GM19328 (cell line): ENCODE results near the gene BTRC.
"Not testable (repeated sequence)": the region's sequence is repeated elsewhere in the genome, so short reads cannot be mapped to it uniquely, and the experiment has no call there.

Experiments
- ATAC-seq: cut with Tn5 transposase; IDR thresholded peaks from one replicate; pipeline ENCODE4 v1.9.1; 2021; ENCODE audit warnings: mild to moderate bottlenecking, moderate library complexity; ENCODE audit not compliant: unreplicated experiment

Gene BTRC

DNA sequence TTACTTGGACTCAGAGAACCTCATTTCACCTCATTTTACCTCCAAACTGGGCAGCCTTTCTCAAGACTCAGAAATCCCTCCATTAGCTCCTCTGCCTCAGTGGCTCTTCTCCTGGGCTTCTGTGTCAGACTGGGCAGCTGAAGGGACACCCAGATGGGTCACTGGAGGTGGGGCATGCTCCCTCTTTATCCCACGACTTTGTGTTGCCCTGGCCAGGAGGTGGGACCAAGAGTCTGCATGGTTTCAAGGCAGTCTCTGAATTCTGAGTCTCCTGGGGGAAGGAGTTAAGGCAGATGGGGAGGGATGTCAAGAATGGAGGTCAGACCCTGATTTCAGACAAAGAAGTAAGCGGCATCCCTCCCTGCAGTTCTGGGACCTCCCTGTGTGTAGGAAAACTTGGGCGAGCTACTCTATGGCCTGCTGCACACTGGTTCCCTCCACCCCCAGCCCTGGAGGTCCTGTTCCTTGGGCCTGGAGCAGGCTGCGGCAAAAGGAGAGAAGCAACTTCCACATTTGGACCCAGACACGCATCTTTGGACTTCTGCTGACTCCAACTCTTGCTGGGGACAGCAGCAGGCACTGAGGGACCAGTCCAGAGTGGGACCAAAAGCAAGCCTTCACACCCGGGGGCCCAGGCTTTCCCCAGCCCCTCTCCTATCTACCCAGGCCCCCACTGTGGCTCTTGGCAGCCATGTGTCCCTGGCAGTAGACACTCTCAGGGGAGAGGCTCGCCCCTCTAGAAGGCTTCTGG is 223.3 kb downstream of the BTRC start:
- ATAC-seq, result no peak

DNA sequence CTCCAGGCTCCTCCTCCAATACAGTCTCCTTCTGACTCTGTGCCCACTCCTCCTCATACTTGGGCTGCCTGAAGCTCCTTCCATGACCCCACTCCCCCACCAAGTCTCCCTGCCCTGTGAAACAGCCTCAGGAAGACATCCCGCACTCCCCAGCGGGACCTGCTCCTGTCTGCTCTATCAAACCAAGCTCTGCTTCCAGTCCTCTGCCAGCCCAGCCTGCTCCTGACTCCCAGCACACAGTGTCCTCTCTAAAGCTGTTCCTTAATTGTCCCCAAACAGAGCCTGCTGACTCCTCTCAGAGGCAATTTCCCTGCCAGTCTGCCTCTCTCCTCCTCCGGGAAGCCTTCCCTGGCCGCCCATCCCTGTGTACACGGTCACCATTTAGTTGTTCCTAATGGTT is 224.2 kb downstream of the BTRC start:
- no peak for ATAC-seq

DNA sequence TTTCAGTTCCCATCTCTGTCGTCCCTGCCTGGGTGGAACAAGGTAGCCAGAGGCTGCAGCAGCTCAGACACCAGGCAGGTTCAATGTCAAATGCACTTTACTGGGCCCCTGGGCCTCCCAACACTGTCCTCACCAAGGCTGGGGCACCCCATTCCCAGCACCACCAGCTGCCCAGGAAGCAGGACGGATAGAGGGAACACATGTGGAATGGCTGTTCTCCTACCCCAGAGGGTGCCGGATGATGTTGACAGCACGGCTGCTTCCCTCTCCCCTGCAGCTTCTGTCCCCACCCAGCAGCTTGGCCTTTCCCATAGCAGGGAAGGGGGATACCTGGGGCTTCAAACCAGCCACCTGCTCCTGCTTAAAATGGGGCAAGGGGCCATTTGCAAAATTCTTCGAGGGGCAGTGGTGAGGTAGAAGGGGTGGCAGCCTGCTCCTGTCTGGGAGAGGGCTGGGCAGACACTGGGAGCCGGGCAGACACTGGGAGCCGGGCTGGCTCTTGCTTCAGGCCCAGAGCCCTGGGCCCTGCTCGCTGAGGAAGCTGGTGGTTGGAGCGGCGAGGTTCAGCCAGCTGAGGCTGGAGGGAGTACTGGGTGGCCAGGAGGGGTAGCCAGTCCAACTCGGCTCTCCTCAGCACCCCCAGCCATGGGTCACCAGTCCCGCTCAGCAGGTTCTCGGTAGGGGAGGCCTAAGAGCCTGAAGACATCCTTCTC is 225.0 kb downstream of the BTRC start:
- no peak for ATAC-seq

DNA sequence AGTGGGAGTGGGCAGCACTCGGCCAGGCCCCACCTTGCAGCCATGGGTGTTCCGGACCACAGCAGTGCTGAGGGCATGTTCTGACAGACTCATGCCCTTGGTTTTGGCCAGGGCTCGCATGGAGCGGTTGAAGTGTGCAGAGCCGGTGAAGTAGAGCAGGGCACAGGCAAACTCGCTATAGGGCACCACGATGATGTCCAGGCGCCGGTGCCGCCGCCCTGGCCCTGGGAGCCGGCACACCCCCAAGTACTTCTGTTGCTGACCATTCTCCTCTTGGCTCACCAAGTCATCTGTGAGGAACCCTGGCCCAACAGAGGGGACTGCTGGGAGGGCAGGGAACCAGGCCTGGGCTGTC is 225.5 kb downstream of the BTRC start:
- no peak for ATAC-seq

GRCh38 chr10:101580486-101581399 is 226.8 kb downstream of the BTRC start:
- no peak for ATAC-seq

DNA sequence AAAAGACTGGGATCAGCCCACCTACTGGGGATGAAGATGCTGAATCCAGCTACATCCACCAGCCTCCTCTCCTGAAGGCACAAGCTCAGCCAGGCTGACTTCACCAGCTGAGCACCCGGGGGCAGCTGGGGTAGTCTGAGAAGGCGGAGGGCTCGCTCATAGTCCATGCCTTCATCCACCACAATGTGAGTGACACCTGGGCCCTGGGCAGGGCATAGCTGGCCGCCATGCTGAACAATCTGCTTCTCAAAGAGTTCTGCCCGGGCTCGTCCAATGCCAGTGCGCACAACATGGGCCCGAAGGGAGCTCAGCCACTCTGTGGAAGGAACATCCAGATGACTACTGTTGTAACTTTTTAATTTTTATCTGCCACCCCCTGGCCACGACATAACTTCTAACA is 231.9 kb downstream of the BTRC start:
- ATAC-seq, result no peak

DNA sequence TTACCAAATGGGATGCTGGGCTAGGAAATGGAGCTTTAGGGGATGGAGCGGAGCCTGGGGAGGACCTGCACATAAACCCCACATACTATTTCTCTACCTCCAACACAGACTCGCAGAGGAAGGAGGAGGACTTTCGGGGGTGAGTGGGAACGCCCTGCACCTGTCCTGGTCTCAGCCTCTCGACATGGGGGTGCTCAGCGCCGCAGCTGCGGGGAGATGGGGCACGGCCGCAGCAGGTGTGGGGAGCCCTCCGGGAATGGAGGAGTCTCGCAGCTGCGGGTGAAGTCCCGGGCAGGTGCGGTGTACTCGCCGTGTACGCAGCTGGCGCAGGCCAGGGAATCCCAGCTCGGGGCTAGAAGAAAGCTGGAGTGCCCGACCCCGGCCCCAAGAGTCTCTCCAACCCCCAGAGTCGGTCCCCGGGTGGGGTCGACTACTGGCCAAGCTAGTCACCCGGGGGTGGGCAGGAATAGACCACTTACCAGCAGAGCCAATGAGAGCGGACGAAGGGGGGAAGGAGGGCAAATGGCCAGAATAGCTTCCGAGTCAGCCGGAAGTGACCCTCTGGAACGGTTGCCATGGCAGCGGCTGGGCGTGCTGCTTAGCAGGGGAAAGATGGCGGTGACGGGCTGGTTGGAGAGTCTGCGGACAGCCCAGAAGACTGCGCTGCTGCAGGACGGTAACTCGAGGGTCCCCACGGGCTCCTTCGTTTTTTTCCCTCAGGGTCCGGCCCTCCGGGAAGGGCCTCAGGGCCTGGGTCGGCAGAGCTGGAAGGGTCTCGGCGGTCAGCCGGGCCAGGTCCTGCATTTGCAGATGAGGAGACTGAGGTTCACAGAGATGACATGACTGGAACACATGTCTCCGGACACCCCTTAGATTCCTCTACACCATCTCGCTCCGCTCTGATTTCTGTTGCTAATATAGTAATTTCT is 234.0 kb downstream of the BTRC start, which contains the start of the genes DPCD and POLL:
Gene DPCD, plus strand, starts transcription at position 597 of the 929 bp plus-strand sequence. Its CDS starts 16 bp downstream, at position 613.
Gene POLL, minus strand, starts transcription at position 533 of the 929 bp plus-strand sequence. CDS start 897 bp downstream, outside the sequence.
- peak; percentile 89 for ATAC-seq

- ATAC-seq, result no peak
Observed at GRCh38 chr10:101588879-101589278, 234.9 kb downstream of the BTRC start.

GRCh38 chr10:101593331-101593730 is 239.4 kb downstream of the BTRC start:
- ATAC-seq, result not testable (repeated sequence)

DNA sequence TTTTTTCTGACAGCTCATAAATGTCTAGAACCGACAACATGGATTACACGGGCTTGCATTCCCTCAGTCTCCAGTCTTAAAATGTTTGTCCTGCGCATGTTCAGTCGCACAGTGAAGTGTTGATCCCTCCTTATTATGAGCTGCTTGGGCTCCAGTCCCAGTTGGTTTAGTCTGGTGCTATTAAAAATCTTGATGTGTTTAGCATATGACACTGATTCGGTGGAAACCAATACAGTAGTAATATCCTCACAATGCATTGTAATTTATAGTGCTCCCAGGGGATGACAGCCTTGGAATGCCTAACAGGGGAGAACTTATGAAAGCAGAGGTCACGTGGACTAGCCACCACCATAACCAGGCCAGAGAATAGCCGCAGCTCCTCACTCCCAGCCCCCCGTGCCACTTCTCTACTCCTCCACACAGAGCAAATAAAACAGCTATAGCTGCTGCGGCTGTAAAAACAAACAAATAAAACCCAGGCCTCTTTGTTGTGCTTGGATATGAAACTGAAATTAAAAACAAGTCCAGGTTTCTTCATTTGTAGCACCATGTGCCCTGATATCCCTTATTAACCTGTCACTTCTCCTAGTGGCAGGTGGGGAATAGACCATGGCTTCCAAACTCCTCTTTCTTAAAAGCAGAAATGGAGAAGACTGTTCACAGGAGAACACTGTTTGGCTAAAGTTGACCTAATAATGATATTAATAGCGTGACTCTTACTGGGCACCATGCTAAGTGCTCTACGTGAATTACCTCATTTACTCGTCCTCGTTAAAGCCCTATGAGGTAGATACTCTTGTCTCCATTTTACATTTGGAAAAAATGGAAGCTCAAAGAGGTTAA is 241.8 kb downstream of the BTRC start:
- ATAC-seq, result no peak

- ATAC-seq, result no peak
Observed at GRCh38 chr10:101597091-101597900, 243.3 kb downstream of the BTRC start.

DNA sequence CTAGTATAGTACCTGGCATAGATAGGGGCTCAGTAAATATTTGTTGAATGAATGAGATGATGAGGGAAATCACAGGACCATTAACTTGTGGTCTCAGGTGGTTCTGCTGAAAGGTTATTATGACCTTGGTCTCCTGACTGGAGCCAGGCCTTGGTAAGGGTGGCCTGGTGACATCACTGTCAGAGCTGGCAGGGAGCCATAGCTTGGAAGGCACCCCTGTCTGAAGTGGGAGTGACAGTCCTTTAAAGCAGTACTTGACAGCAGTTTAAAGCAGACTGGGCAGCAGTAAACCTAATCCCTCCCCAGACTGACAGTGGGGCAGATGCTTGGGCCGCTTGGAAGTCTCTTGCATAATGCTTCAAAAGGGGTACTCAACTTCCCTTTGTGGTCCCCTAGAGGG is 247.6 kb downstream of the BTRC start:
- ATAC-seq, result no peak

GRCh38 chr10:101602761-101603398 is 248.9 kb downstream of the BTRC start:
- no peak for ATAC-seq
